HepG2 (cell line): ENCODE data around the gene PDK3. TPM values are rescaled to one million over a fixed set of nuclear protein-coding genes. Genes with fewer than 3 reads are reported as not detected.

Experiments used
- ATAC-seq: fragments of 200-7000 bp; cut with Tn5 transposase; 3 replicates; pipeline ENCODE4 v1.9.1; 2020; ENCODE audit warnings: mild to moderate bottlenecking, moderate library complexity
- BruUV-seq: library from RNA; stranded (reverse); fragments of 400-500 nt; replicated peaks from 2 replicates; lab custom pipeline; 2021; lab: Mats Ljungman, UMichigan
- CTCF ChIA-PET: fragments of 300-600 bp; formaldehyde crosslinking; extraction: SDS; loops from one replicate; lab custom pipeline; 2021; ENCODE audit warnings: low total read pairs, inconsistent platforms, low intra/inter-chr PET ratio; lab: Yijun Ruan, JAX
- POLR2A ChIA-PET: fragments of 350-600 bp; sonication (Branson Sonifier 250); formaldehyde crosslinking; loops from one replicate; lab custom pipeline; 2020; ENCODE audit warnings: antibody characterized with exemption, inconsistent platforms; lab: Yijun Ruan, JAX
- DNase-seq: peaks from one replicate; pipeline ENCODE4 v3.0.0-alpha.2; 2015; ENCODE audit warnings: low spot score
- FAIRE-seq: peaks from 3 replicates; lab custom pipeline; 2011; peaks lifted over from hg19 to GRCh38; lab: Jason Lieb, UNC
- H2AFZ ChIP-seq: one replicate; pipeline ENCODE4 v1.6.1; 2011; ENCODE audit warnings: low read length, inconsistent platforms
- H3K27ac ChIP-seq: fragments of 300-600 bp; 3 replicates; pipeline ENCODE4 v1.8.0; 2011; ENCODE audit warnings: mixed run types, mild to moderate bottlenecking, mixed read lengths, low read length, inconsistent platforms; ENCODE audit not compliant: insufficient read depth; ENCODE audit errors: extremely low read length
- H3K27me3 ChIP-seq, 2 experiments: fragments of 200-600 bp in 1 of 2; 2 replicates in 1 of 2; 3 replicates in 1 of 2; pipeline versions ENCODE4 v1.6.0 to v1.8.0; 2011; ENCODE audit warnings: low read length in 2 of 2, mild to moderate bottlenecking in 2 of 2, moderate library complexity in 2 of 2, inconsistent platforms in 1 of 2; ENCODE audit not compliant: insufficient read depth in 2 of 2, control insufficient read depth in 1 of 2
- H3K36me3 ChIP-seq, 2 experiments: fragments of 200-600 bp in 1 of 2; replicated peaks in 1 of 2; 2 replicates in 1 of 2; 3 replicates in 1 of 2; pipeline versions ENCODE4 v1.5.1 to v1.8.0; 2011; ENCODE audit warnings: low read length in 2 of 2, inconsistent platforms in 1 of 2; ENCODE audit not compliant: insufficient read depth in 2 of 2, control insufficient read depth in 1 of 2
- H3K4me1 ChIP-seq: 2 replicates; pipeline ENCODE4 v1.5.1; 2012; ENCODE audit warnings: low read length, inconsistent platforms; ENCODE audit not compliant: insufficient read depth
- H3K4me2 ChIP-seq: 2 replicates; pipeline ENCODE4 v1.6.0; 2011; ENCODE audit warnings: low read depth, low read length, inconsistent platforms
- H3K4me3 ChIP-seq, 3 experiments: fragments of 200-600 bp in 1 of 3; sonication (generic), shearing (Covaris generic) in 1 of 3; replicated peaks in 1 of 3; 2 replicates each; pipeline ENCODE4 v1.5.1; 2011 to 2016; ENCODE audit warnings: low read length in 3 of 3, inconsistent platforms in 2 of 3, low read depth in 2 of 3, mild to moderate bottlenecking in 2 of 3, control low read depth in 1 of 3, mixed read lengths in 1 of 3; ENCODE audit not compliant: insufficient read depth in 1 of 3
- H3K79me2 ChIP-seq: one replicate; pipeline ENCODE4 v1.6.1; 2011; ENCODE audit warnings: low read length, inconsistent platforms; ENCODE audit not compliant: insufficient read depth
- H3K9ac ChIP-seq: 2 replicates; pipeline ENCODE4 v1.6.0; 2011; ENCODE audit warnings: mild to moderate bottlenecking, low read depth, low read length, inconsistent platforms; ENCODE audit not compliant: insufficient read depth
- H3K9me3 ChIP-seq: 2 replicates; pipeline ENCODE4 v1.5.1; 2012; ENCODE audit warnings: mild to moderate bottlenecking, low read length
- H4K20me1 ChIP-seq: 2 replicates; pipeline ENCODE4 v1.6.0; 2011; ENCODE audit warnings: inconsistent platforms, mild to moderate bottlenecking, low read length, moderate library complexity; ENCODE audit not compliant: insufficient read depth
- ARHGAP35 ChIP-seq: sonication (generic); formaldehyde crosslinking; IDR thresholded peaks from 2 replicates; pipeline ENCODE4 v1.9.0; 2022; ENCODE audit warnings: mild to moderate bottlenecking, inconsistent platforms, moderate library complexity, missing genetic modification reagents, borderline replicate concordance
- ATF2 ChIP-seq: sonication (generic); formaldehyde crosslinking; IDR thresholded peaks from 2 replicates; pipeline ENCODE4 v1.4.0; 2020; ENCODE audit warnings: missing genetic modification reagents
- BRD4 ChIP-seq: sonication (generic); formaldehyde crosslinking; IDR thresholded peaks from 2 replicates; pipeline ENCODE4 v1.4.0; 2020; ENCODE audit warnings: missing genetic modification reagents
- CBFB ChIP-seq: sonication (generic); formaldehyde crosslinking; IDR thresholded peaks from 2 replicates; pipeline ENCODE4 v1.4.0; 2020; ENCODE audit warnings: missing genetic modification reagents
- ERF ChIP-seq: IDR thresholded peaks from 2 replicates; pipeline ENCODE4 v1.6.1; 2018; ENCODE audit warnings: missing biosample characterization, missing genetic modification reagents
- GFI1 ChIP-seq: sonication (generic); formaldehyde crosslinking; IDR thresholded peaks from 2 replicates; pipeline ENCODE4 v1.5.0; 2020; ENCODE audit warnings: missing genetic modification reagents, mild to moderate bottlenecking, borderline replicate concordance
- GRHL1 ChIP-seq: sonication (generic); formaldehyde crosslinking; conservative IDR thresholded peaks from 2 replicates; pipeline ENCODE4 v1.8.0; 2022; ENCODE audit warnings: missing genetic modification reagents
- HOMEZ ChIP-seq: IDR thresholded peaks from 2 replicates; pipeline ENCODE4 v1.6.1; 2016; ENCODE audit warnings: low read depth
- MED13 ChIP-seq: sonication (generic); formaldehyde crosslinking; IDR thresholded peaks from 2 replicates; pipeline ENCODE4 v1.5.0; 2020; ENCODE audit warnings: missing genetic modification reagents
- MYNN ChIP-seq: sonication (generic); formaldehyde crosslinking; IDR thresholded peaks from 2 replicates; pipeline ENCODE4 v1.4.0; 2020; ENCODE audit warnings: mild to moderate bottlenecking, low read depth, missing genetic modification reagents
- NFE2L1 ChIP-seq: sonication (generic); formaldehyde crosslinking; IDR thresholded peaks from 2 replicates; pipeline ENCODE4 v1.4.0; 2020; ENCODE audit warnings: missing genetic modification reagents, mild to moderate bottlenecking, borderline replicate concordance
- SMARCE1 ChIP-seq: fragments of 450-650 bp; IDR thresholded peaks from 2 replicates; pipeline ENCODE4 v1.6.1; 2017; ENCODE audit warnings: borderline replicate concordance
- ZEB1 ChIP-seq: IDR thresholded peaks from 2 replicates; pipeline ENCODE4 v1.6.1; 2012; ENCODE audit warnings: mild to moderate bottlenecking, low read depth, inconsistent platforms; ENCODE audit not compliant: insufficient replicate concordance
- ZNF205 ChIP-seq: IDR thresholded peaks from 2 replicates; pipeline ENCODE4 v1.6.1; 2018; ENCODE audit warnings: missing biosample characterization, missing genetic modification reagents
- ZNF274 ChIP-seq: sonication (generic); formaldehyde crosslinking; IDR thresholded peaks from 2 replicates; pipeline ENCODE4 v1.5.1; 2020; ENCODE audit warnings: mild to moderate bottlenecking, missing genetic modification reagents
- ZNF280B ChIP-seq: sonication (generic); formaldehyde crosslinking; IDR thresholded peaks from 2 replicates; pipeline ENCODE4 v1.5.0; 2020; ENCODE audit warnings: missing genetic modification reagents, mild to moderate bottlenecking, borderline replicate concordance
- ZNF562 ChIP-seq: sonication (generic); formaldehyde crosslinking; IDR thresholded peaks from 2 replicates; pipeline ENCODE4 v1.8.0; 2022; ENCODE audit warnings: missing genetic modification reagents, borderline replicate concordance
- ZNF567 ChIP-seq: sonication (generic); formaldehyde crosslinking; IDR thresholded peaks from 2 replicates; pipeline ENCODE4 v1.8.1; 2023; ENCODE audit warnings: mild to moderate bottlenecking, missing genetic modification reagents, borderline replicate concordance
- ZNF572 ChIP-seq: sonication (generic); formaldehyde crosslinking; IDR thresholded peaks from 2 replicates; pipeline ENCODE4 v1.5.1; 2020; ENCODE audit warnings: mild to moderate bottlenecking, missing genetic modification reagents
- ZNF776 ChIP-seq: sonication (generic); formaldehyde crosslinking; IDR thresholded peaks from 2 replicates; pipeline ENCODE4 v1.4.0; 2020; ENCODE audit warnings: mild to moderate bottlenecking, missing genetic modification reagents
- WGBS: methylation state at CpG from one replicate; pipeline ENCODE4 v1.1.6; 2017; ENCODE audit warnings: low lambda C conversion rate; 5-methylcytosine and 5-hydroxymethylcytosine counted together
- in situ Hi-C: cut with HindIII; loops from 2 replicates; pipeline ENCODE4 v1.10.0; 2017; ENCODE audit warnings: low pct_unique_long_range_greater_than_20kb; ENCODE audit not compliant: extremely low pct_ligation_motif_present
- intact Hi-C: fragments of 100-400 bp; cut with micrococcal nuclease; formaldehyde crosslinking; loops from one replicate; pipeline ENCODE4 v1.10.0; 2022; ENCODE audit not compliant: unreplicated experiment
- polyA plus RNA-seq, 8 experiments: library from polyadenylated mRNA; depleted of rRNA in 3 of 8; stranded (reverse) in 7 of 8; unstranded in 1 of 8; fragments of >200 nt; fragmentation: Illumina TruSeq in 4 of 8; extraction: Trizol in 4 of 8; gene quantifications; 2 replicates each; pipeline versions ENCODE4 v1.2.1 to v1.2.3, GENCODE V29; 2011 to 2016; ENCODE audit warnings: low read depth in 4 of 8, missing spikeins in 1 of 8, mixed read lengths in 1 of 8; ENCODE audit not compliant: insufficient read depth in 1 of 8
- total RNA-seq, 5 experiments: library from RNA; depleted of rRNA; stranded (reverse); fragments of >200 nt; fragmentation: Illumina TruSeq; extraction: Trizol; gene quantifications; 2 replicates each; pipeline ENCODE4 v1.2.3, GENCODE V29; 2016; ENCODE audit warnings: low read depth in 1 of 5

PDK3 gene
- total and polyA plus RNA-seq, 2 of the 13 experiments (the other 11 are each of a cell fraction or from before 2014, with no cell fraction given) = 9.1 to 10.5 TPM

- TF ChIP-seq ZNF205 (CRISPR knock-in tag) (no peak), ZEB1 (no peak), ZNF274 (CRISPR knock-in tag) (no peak), ZNF567 (CRISPR knock-in tag) (no peak), ARHGAP35 (CRISPR knock-in tag) (no peak), MED13 (CRISPR knock-in tag) (no peak)
Measured at GRCh38 chrX:24468245-24468644, 3.2 kb downstream of the PDK3 start (continued).

- FAIRE-seq (no peak), DNase-seq (no peak), ATAC-seq (no peak)
- no peaks in the 10 kb centered on the region for H3K9me3 ChIP-seq
- BruUV-seq = no TSS peak
- ChIA-PET CTCF (no interaction called here), POLR2A (no interaction called here)
- H3K27ac ChIP-seq = no peak overlapping the region
- H3K27me3 ChIP-seq = no peaks in the 10 kb centered on the region
- intact Hi-C loops (no loop called here), in situ Hi-C loops (no loop called here)
- no peaks in the 10 kb centered on the region for H3K36me3 ChIP-seq
- no peaks in the 10 kb centered on the region for H4K20me1 ChIP-seq
- peaks cover 10% of the 10 kb centered on the region for H3K4me1 ChIP-seq
- H3K4me3 ChIP-seq = no peak overlapping the region
- H3K79me2 ChIP-seq = no peaks in the 10 kb centered on the region
- TF ChIP-seq ERF = no peak
- no peak for TF ChIP-seq HOMEZ (CRISPR knock-in tag)
- TF ChIP-seq SMARCE1 = no peak
- TF ChIP-seq MYNN (CRISPR knock-in tag) = no peak
- no peak for TF ChIP-seq ZNF572 (CRISPR knock-in tag)
- TF ChIP-seq ATF2 (CRISPR knock-in tag) = no peak
- TF ChIP-seq CBFB = no peak
- TF ChIP-seq NFE2L1 (CRISPR knock-in tag) = no peak
- TF ChIP-seq GFI1 (CRISPR knock-in tag) = no peak
- TF ChIP-seq BRD4 (CRISPR knock-in tag) = no peak
- TF ChIP-seq ZNF280B (CRISPR knock-in tag) = no peak
- TF ChIP-seq ZNF562 (CRISPR knock-in tag) = no peak
- TF ChIP-seq ZNF776 (CRISPR knock-in tag) = no peak
- no peak for TF ChIP-seq GRHL1 (CRISPR knock-in tag)
- H2AFZ ChIP-seq = no peak overlapping the region
- H3K4me2 ChIP-seq = no peak overlapping the region
- H3K9ac ChIP-seq = no peak overlapping the region
- WGBS = 100% methylated on average over 2 of the region's 2 CpGs
Measured at GRCh38 chrX:24471808-24472207, 6.7 kb downstream of the PDK3 start.
